ENCODE measurements around the gene POLD4. TPM values are rescaled to one million over a fixed set of nuclear protein-coding genes. Genes with fewer than 3 reads are reported as not detected.

The POLD4 gene
- total and polyA plus RNA-seq, 12 donors: 13.0 to 166 (median 95.6) TPM

DNA sequence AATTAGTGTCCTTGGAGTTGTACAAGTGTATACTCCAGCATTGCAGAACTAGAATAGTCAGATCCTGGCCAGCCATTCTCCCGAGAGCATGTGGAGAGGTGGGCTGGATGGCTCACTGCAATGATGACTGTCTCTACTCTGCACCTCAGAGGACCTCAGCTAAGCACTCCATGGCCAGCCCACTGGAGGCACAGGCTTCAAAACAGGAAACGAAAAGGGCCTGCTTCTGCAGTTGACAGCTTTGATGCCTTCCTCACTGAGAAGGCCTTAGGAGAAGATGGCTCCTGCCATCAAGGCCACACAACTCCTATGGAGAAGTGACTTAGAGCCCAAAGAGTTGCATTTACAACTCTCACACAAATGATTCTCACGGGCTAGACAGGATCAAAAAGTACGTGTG lies 9.1 kb downstream of the POLD4 start:
- Histone ChIP-seq H3K27me3 (no peaks in the 10 kb centered on the region), H3K9me3 (replicated peaks in 1 of 3) (no peaks in the 10 kb centered on the region), H3K4me1 (replicated peaks in 1 of 2) (no peaks in the 10 kb centered on the region), H3K4me3 (no peak overlapping the region), H3K27ac (no peak overlapping the region), H3K36me3 (replicated peaks in 1 of 2) (no peaks in the 10 kb centered on the region)
- WGBS, 4 donors: 84 to 92% (median 85%) methylated on average over 4 of the region's 4 CpGs
- intact Hi-C loops (cut with DNase I): no loop called here
- no peak for TF ChIP-seq POLR2A (IDR thresholded peaks at IDR 0.05)
- TF ChIP-seq, protein P1, sequence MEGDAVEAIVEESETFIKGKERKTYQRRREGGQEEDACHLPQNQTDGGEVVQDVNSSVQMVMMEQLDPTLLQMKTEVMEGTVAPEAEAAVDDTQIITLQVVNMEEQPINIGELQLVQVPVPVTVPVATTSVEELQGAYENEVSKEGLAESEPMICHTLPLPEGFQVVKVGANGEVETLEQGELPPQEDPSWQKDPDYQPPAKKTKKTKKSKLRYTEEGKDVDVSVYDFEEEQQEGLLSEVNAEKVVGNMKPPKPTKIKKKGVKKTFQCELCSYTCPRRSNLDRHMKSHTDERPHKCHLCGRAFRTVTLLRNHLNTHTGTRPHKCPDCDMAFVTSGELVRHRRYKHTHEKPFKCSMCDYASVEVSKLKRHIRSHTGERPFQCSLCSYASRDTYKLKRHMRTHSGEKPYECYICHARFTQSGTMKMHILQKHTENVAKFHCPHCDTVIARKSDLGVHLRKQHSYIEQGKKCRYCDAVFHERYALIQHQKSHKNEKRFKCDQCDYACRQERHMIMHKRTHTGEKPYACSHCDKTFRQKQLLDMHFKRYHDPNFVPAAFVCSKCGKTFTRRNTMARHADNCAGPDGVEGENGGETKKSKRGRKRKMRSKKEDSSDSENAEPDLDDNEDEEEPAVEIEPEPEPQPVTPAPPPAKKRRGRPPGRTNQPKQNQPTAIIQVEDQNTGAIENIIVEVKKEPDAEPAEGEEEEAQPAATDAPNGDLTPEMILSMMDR (IDR thresholded peaks at IDR 0.05): no peak
- no peak for DNase-seq

DNA sequence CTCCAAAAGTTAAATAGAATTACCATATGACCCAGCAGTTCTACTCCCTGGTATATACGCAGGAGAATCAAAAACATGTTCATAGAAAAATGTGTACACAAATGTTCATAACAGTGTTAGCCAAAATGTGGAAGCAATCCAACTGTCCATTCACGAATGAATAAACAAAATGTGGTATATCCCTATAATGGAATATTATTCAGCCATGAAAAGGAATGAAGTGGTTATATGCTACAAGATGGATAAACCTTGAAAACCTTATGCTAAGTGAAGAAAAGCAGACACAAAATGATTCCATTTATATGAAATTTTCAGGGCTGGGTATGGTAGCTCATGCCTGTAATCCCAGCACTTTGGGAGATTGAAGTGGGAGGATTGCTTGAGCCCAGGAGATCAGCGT lies 16.1 kb downstream of the POLD4 start:
- Histone ChIP-seq H3K4me1 (replicated peaks in 1 of 2) (no peaks in the 10 kb centered on the region), H3K36me3 (replicated peaks in 1 of 2) (no peaks in the 10 kb centered on the region), H3K4me3 (no peak overlapping the region), H3K27me3 (no peaks in the 10 kb centered on the region), H3K27ac (no peak overlapping the region), H3K9me3 (replicated peaks in 1 of 3) (no peaks in the 10 kb centered on the region)
- no peak for TF ChIP-seq POLR2A (IDR thresholded peaks at IDR 0.05)
- TF ChIP-seq, protein P1 (IDR thresholded peaks at IDR 0.05): no peak
- intact Hi-C loops (cut with DNase I): no loop called here
- WGBS, 4 donors: 89 to 97% (median 96%) methylated on average over 3 of the region's 3 CpGs
- DNase-seq: no peak

DNA sequence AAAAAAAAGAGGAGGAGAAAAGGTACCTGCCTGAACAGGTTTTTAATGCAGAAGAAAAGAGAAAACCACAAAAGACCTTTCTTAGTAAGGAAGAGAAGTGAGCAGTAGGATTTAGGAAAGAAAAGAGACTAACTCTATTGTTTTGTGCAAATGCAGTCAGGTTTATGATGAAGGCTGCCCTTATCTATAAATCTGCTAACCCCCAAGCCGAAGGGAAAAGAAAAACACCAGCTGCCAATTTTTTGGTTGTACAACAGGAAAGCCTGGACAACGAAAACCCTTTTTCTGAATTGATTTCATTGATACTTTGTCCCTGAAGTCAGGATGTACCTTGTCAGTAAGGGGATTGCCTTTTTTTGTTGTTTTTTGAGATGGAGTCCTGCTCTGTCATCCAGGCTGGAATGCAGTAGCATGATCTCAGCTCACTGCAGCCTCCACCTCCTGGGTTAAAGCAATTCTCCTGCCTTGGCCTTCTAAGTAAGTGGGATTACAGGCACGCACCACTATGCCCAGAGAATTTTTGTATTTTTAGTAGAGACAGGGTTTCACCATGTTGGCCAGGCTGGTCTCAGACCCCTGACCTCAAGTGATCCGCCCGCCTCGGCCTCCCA lies 21.2 kb downstream of the POLD4 start:
- intact Hi-C loops (cut with DNase I): no loop called here
- Histone ChIP-seq H3K4me3 (no peak overlapping the region), H3K27me3 (no peaks in the 10 kb centered on the region), H3K36me3 (replicated peaks in 1 of 2) (no peaks in the 10 kb centered on the region), H3K9me3 (replicated peaks in 1 of 3) (no peaks in the 10 kb centered on the region), H3K27ac (no peak overlapping the region), H3K4me1 (replicated peaks in 1 of 2) (no peaks in the 10 kb centered on the region)
- TF ChIP-seq, protein P1 (IDR thresholded peaks at IDR 0.05): no peak
- no peak for TF ChIP-seq POLR2A (IDR thresholded peaks at IDR 0.05)
- 82 to 96% (median 88%) methylated on average over 6 of the region's 6 CpGs for WGBS, 4 donors
- DNase-seq: no peak

DNA sequence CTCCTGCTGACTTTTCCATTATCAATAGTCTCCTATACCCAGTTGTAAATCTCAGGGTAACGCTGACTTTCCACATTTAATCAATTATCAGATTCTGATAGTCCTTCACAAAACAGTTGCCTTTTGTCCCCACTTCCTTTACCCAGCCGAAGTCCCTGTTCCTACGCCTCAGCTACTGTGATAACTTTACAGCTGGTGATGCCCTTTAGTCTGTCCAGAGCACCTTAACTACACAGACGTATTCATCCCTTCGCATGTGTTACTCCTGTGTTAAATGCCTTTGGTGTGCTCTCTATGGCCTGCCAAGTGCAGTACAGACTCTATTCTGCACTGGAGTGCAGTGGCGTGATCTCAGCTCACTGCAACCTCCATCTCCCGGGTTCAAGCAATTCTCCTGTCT lies 29.8 kb downstream of the POLD4 start:
- intact Hi-C loops (cut with DNase I): no loop called here
- Histone ChIP-seq H3K27ac (no peak overlapping the region), H3K36me3 (replicated peaks in 1 of 2) (no peaks in the 10 kb centered on the region), H3K9me3 (replicated peaks in 1 of 3) (no peaks in the 10 kb centered on the region), H3K4me3 (no peak overlapping the region), H3K27me3 (no peaks in the 10 kb centered on the region), H3K4me1 (replicated peaks in 1 of 2) (peaks cover 0 to 5% of the 10 kb centered on the region in 2 donors)
- DNase-seq: no peak
- 89 to 94% (median 91%) methylated on average over 7 of the region's 7 CpGs for WGBS, 4 donors
- TF ChIP-seq, protein P1 (IDR thresholded peaks at IDR 0.05): no peak
- no peak for TF ChIP-seq POLR2A (IDR thresholded peaks at IDR 0.05)
